Thyroid gland (tissue), 4 donors: Measurements from ENCODE around the gene MTUS2.

Experiments
- CTCF ChIP-seq, 6 experiments: fragments of 200-600 bp in 3 of 6; fragments of 450-650 bp in 3 of 6; sonication (generic) in 3 of 6; IDR thresholded peaks; one replicate each; pipeline ENCODE4 v1.5.1; 2016 to 2019; ENCODE audit warnings: antibody characterized with exemption in 6 of 6, mild to moderate bottlenecking in 2 of 6, inconsistent platforms in 1 of 6, moderate library complexity in 1 of 6
- POLR2A ChIP-seq, 2 donors: fragments of 450-650 bp; IDR thresholded peaks; one replicate each; pipeline ENCODE4 v1.6.1; 2017; ENCODE audit warnings: antibody characterized with exemption in 2 of 2, mild to moderate bottlenecking in 2 of 2, moderate library complexity in 1 of 2

- no peak for TF ChIP-seq POLR2A (IDR thresholded peaks at IDR 0.05)
- no peak for TF ChIP-seq CTCF (IDR thresholded peaks at IDR 0.05)
Measured at GRCh38 chr13:29117663-29118062, 297.5 kb downstream of the MTUS2 start.
